Effector memory CD4-positive, alpha-beta T cell (primary cell): ENCODE results near the gene ACP6.

Experiments
- DNase-seq, 3 donors: peaks; one replicate each; pipeline ENCODE4 v3.0.0-alpha.2; 2020
- H3K27ac ChIP-seq: 2 replicates; pipeline ENCODE4 v1.7.0; 2013; ENCODE audit warnings: mild to moderate bottlenecking, low read length, moderate library complexity; ENCODE audit not compliant: insufficient read depth, poor library complexity, severe bottlenecking
- H3K27me3 ChIP-seq: replicated peaks from 2 replicates; pipeline ENCODE4 v1.7.0; 2013; ENCODE audit warnings: mild to moderate bottlenecking, low read length; ENCODE audit not compliant: insufficient read depth, control insufficient read depth, poor library complexity, severe bottlenecking
- H3K36me3 ChIP-seq: 2 replicates; pipeline ENCODE4 v1.7.0; 2013; ENCODE audit warnings: mild to moderate bottlenecking, low read length, moderate library complexity; ENCODE audit not compliant: control insufficient read depth, insufficient read depth
- H3K4me1 ChIP-seq: 2 replicates; pipeline ENCODE4 v1.7.0; 2013; ENCODE audit warnings: low read length, mild to moderate bottlenecking; ENCODE audit not compliant: control insufficient read depth, insufficient read depth, poor library complexity, severe bottlenecking
- H3K4me3 ChIP-seq: 2 replicates; pipeline ENCODE4 v1.7.0; 2013; ENCODE audit warnings: low read length, low read depth, mild to moderate bottlenecking; ENCODE audit not compliant: insufficient read depth, poor library complexity, severe bottlenecking
- H3K9me3 ChIP-seq: 2 replicates; pipeline ENCODE4 v1.7.0; 2013; ENCODE audit warnings: mild to moderate bottlenecking, low read length, moderate library complexity; ENCODE audit not compliant: control insufficient read depth

ACP6 gene

GRCh38 chr1:147651466-147651865 lies 18.9 kb downstream of the ACP6 start:
- Histone ChIP-seq H3K4me3 (no peak overlapping the region), H3K9me3 (no peaks in the 10 kb centered on the region), H3K36me3 (peaks cover 16% of the 10 kb centered on the region), H3K27me3 (no peaks in the 10 kb centered on the region), H3K27ac (no peak overlapping the region), H3K4me1 (peaks cover 29% of the 10 kb centered on the region)
- DNase-seq, result no peak

DNA sequence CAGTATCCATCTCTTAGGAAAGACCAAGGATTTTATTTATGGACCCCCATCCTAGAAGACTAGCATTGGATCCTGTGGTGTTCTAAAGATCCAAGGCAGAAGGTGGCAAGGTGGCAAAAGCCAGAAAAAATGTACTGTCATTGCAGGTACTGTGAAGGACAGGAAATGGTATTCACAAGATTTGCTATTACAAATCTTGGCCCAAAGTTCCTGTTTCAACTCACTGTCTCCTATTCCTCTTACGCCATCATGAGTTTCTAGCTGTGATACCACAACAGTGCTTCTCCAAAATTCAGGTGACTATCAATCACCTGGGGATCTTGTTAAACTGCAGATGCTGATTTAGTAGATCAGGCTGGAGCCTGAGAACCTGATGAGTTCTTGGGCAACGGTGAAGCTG lies 21.4 kb downstream of the ACP6 start:
- Histone ChIP-seq H3K9me3 (no peaks in the 10 kb centered on the region), H3K27ac (peak overlapping the region; percentile 52), H3K4me3 (peak overlapping the region; percentile 11), H3K4me1 (peaks cover 40% of the 10 kb centered on the region), H3K36me3 (peaks cover 16% of the 10 kb centered on the region), H3K27me3 (no peaks in the 10 kb centered on the region)
- no peak for DNase-seq

DNA sequence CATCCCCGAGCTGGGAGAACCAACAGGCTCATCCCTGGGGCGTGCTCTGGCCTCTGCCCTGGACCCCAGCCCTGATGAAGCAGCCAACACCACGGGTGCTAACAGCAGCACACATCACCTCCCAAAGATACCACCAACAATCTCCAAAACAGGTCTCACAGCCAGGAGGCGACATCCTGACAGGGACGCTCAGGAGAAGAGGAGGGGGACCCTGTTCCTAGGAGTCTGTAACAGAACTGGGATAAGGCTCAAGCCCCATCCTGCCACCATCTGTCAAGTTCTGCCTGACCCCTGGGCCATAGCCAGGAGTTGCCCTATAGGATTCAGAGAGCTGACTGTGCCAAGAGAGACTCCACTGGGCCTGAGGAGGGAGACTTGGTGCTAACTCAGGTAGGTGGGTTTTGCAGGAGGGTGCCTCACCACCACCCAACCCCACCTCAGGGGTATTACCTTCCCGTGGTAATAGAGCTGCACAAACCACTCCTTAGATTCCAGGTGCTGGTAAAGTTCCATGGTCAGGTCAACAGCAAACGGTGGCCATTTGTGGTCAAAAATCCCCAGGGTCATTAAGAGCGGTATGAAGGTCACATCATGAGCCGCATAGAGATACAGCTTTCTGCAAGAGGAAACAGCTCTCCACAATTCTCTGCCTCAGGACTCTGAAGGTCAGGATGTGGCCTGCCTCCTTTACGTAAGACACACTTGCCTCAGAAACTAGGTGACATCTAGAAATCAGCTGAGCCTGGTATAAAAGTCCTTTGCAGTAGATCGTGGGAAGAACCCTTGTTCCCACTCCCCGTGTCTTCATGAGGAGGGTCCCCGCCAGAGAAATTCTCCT lies 22.3 kb downstream of the ACP6 start:
- no peaks in the 10 kb centered on the region for H3K27me3 ChIP-seq
- peak overlapping the region; percentile 52 for H3K27ac ChIP-seq
- DNase-seq, result peak in 2 of 3 donors; percentile 22 to 27
- H3K36me3 ChIP-seq, result peaks cover 16% of the 10 kb centered on the region
- H3K4me1 ChIP-seq, result peaks cover 40% of the 10 kb centered on the region
- no peaks in the 10 kb centered on the region for H3K9me3 ChIP-seq
- peak overlapping the region; percentile 11 for H3K4me3 ChIP-seq

DNA sequence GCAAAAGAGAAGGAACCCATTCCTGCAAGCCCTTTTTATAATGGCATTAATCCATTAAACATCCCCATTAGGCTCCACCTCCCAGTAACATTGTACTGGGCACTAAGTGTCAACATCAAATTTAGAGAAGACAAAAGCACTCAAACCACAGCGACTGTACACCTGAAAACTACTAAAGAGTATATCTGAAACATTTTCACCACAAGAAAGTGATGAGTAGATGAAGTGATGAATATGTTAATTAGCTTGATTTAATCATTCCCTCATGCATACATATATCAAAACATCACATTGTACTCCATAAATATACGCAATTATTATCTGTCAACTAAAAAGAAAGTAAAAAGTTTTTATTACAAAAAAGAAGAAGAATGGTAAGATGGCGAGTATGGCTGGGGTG lies 26.4 kb downstream of the ACP6 start:
- Histone ChIP-seq H3K4me3 (no peak overlapping the region), H3K9me3 (no peaks in the 10 kb centered on the region), H3K4me1 (peaks cover 54% of the 10 kb centered on the region), H3K36me3 (no peaks in the 10 kb centered on the region), H3K27me3 (no peaks in the 10 kb centered on the region), H3K27ac (no peak overlapping the region)
- no peak for DNase-seq

GRCh38 chr1:147641695-147642592 lies 28.4 kb downstream of the ACP6 start:
- H3K9me3 ChIP-seq, result no peaks in the 10 kb centered on the region
- DNase-seq, result peak; percentile 7 to 36 (median 13)
- H3K36me3 ChIP-seq, result no peaks in the 10 kb centered on the region
- peaks cover 33% of the 10 kb centered on the region for H3K4me1 ChIP-seq
- H3K4me3 ChIP-seq, result no peak overlapping the region
- H3K27ac ChIP-seq, result no peak overlapping the region
- H3K27me3 ChIP-seq, result no peaks in the 10 kb centered on the region

DNA sequence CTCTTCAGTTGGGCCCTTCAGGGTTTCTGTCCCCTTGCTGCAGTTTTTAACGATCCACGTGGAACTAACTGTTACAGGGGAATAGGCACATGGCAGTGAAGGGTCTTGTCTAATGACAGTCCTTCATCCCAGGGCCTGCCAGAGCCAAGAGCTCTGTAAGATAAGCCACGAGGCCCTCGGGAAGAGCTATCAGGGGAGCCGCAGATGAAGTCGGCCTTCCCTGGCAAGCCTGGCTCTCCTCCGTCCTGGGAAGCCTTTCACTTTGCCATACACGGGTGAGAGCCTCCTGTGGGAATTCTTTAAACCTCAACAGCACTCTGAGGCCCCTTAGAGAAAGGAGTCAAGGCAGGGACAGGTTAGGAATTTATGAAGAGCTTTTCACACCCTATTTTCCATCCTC lies 29.0 kb downstream of the ACP6 start:
- DNase-seq, result no peak
- Histone ChIP-seq H3K27me3 (no peaks in the 10 kb centered on the region), H3K27ac (no peak overlapping the region), H3K4me1 (peaks cover 27% of the 10 kb centered on the region), H3K9me3 (no peaks in the 10 kb centered on the region), H3K4me3 (no peak overlapping the region), H3K36me3 (no peaks in the 10 kb centered on the region)

- Histone ChIP-seq H3K4me1 (peaks cover 22% of the 10 kb centered on the region), H3K27ac (no peak overlapping the region), H3K27me3 (no peaks in the 10 kb centered on the region), H3K4me3 (no peak overlapping the region), H3K9me3 (no peaks in the 10 kb centered on the region), H3K36me3 (no peaks in the 10 kb centered on the region)
- DNase-seq, result peak; percentile 51 to 68 (median 58)
Observed at GRCh38 chr1:147640553-147641165, 29.7 kb downstream of the ACP6 start.

- H3K36me3 ChIP-seq, result no peaks in the 10 kb centered on the region
- DNase-seq, result no peak
- no peaks in the 10 kb centered on the region for H3K9me3 ChIP-seq
- peaks cover 9% of the 10 kb centered on the region for H3K4me1 ChIP-seq
- no peaks in the 10 kb centered on the region for H3K27me3 ChIP-seq
- no peak overlapping the region for H3K4me3 ChIP-seq
- no peak overlapping the region for H3K27ac ChIP-seq
Observed at GRCh38 chr1:147636314-147636713, 34.0 kb downstream of the ACP6 start.

GRCh38 chr1:147635342-147635741 lies 35.0 kb downstream of the ACP6 start:
- H3K27me3 ChIP-seq, result no peaks in the 10 kb centered on the region
- peaks cover 2% of the 10 kb centered on the region for H3K4me1 ChIP-seq
- no peak for DNase-seq
- H3K36me3 ChIP-seq, result no peaks in the 10 kb centered on the region
- H3K4me3 ChIP-seq, result no peak overlapping the region
- H3K27ac ChIP-seq, result no peak overlapping the region
- no peaks in the 10 kb centered on the region for H3K9me3 ChIP-seq
